Measurements from ENCODE around the gene PANX3. TPM values are rescaled to one million over a fixed set of nuclear protein-coding genes. Genes with fewer than 3 reads are reported as not detected.

The PANX3 gene
- total and polyA plus RNA-seq, 4 donors: not detected

DNA sequence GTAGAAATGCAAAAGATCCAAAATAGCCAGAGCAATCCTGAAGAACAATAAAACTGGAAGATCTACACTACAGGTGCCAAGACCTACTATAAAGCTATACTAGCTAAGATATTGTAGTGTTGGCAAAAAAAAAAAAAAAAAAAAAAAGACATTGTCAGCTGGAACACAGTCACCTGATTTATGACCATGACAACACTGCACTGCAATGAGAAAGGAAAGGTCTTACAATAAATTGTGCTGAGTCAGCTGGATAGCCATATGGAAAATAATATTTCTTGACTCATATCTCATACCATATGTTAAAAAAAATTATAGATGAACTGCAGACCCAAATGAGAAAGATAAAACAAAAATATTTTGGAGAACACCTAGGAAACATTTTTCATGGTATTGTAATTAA lies 3.1 kb upstream of the PANX3 start (continued):
- no peak for TF ChIP-seq ZBTB33 (IDR thresholded peaks at IDR 0.05)
- no peak for TF ChIP-seq FOXA2 (IDR thresholded peaks at IDR 0.05)
- no peak for TF ChIP-seq FOXA1 (IDR thresholded peaks at IDR 0.05)
- TF ChIP-seq HNF4G (IDR thresholded peaks at IDR 0.05): no peak

- no peak for DNase-seq (ENCODE audit: low spot score)
- H3K27me3 ChIP-seq (ENCODE audit: control insufficient read depth in 4 of 4, insufficient read depth in 4 of 4, low read length in 3 of 4): no peaks in the 10 kb centered on the region
- no peaks in the 10 kb centered on the region for H3K36me3 ChIP-seq (ENCODE audit: control insufficient read depth in 4 of 4, insufficient read depth in 3 of 4, low read depth in 1 of 4, low read length in 3 of 4)
- no peak overlapping the region for H3K27ac ChIP-seq (ENCODE audit: low read depth in 1 of 2, low read length in 2 of 2)
- WGBS: 94% methylated on average over 2 of the region's 2 CpGs
- TF ChIP-seq YY1 (IDR thresholded peaks at IDR 0.05) (no peak), NR2F2 (IDR thresholded peaks at IDR 0.05) (no peak), REST (IDR thresholded peaks at IDR 0.05) (no peak), SP1 (IDR thresholded peaks at IDR 0.05) (no peak), GABPA (IDR thresholded peaks at IDR 0.05 in 1 of 2, conservative IDR thresholded peaks at IDR 0.05 in 1 of 2) (no peak), MAX (IDR thresholded peaks at IDR 0.05) (no peak), ATF3 (IDR thresholded peaks at IDR 0.05) (no peak), HNF4A (conservative IDR thresholded peaks at IDR 0.05) (no peak), FOXA2 (IDR thresholded peaks at IDR 0.05) (no peak)
- TF ChIP-seq, protein P1, sequence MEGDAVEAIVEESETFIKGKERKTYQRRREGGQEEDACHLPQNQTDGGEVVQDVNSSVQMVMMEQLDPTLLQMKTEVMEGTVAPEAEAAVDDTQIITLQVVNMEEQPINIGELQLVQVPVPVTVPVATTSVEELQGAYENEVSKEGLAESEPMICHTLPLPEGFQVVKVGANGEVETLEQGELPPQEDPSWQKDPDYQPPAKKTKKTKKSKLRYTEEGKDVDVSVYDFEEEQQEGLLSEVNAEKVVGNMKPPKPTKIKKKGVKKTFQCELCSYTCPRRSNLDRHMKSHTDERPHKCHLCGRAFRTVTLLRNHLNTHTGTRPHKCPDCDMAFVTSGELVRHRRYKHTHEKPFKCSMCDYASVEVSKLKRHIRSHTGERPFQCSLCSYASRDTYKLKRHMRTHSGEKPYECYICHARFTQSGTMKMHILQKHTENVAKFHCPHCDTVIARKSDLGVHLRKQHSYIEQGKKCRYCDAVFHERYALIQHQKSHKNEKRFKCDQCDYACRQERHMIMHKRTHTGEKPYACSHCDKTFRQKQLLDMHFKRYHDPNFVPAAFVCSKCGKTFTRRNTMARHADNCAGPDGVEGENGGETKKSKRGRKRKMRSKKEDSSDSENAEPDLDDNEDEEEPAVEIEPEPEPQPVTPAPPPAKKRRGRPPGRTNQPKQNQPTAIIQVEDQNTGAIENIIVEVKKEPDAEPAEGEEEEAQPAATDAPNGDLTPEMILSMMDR (IDR thresholded peaks at IDR 0.05; ENCODE audit: low read depth, low read length, missing input control): no peak
- no peaks in the 10 kb centered on the region for H3K9me3 ChIP-seq (ENCODE audit: control insufficient read depth in 4 of 4, low read length in 3 of 4)
- no peaks in the 10 kb centered on the region for H3K4me1 ChIP-seq (ENCODE audit: control insufficient read depth in 4 of 4, insufficient read depth in 4 of 4, low read length in 3 of 4)
- no peak overlapping the region for H3K4me3 ChIP-seq (ENCODE audit: low read depth in 1 of 3, low read length in 3 of 3)
- no peak overlapping the region for H3K9ac ChIP-seq (ENCODE audit: low read depth in 1 of 2, low read length in 2 of 2)
Observed at GRCh38 chr11:124610295-124610694, 933 bp upstream of the PANX3 start.

DNA sequence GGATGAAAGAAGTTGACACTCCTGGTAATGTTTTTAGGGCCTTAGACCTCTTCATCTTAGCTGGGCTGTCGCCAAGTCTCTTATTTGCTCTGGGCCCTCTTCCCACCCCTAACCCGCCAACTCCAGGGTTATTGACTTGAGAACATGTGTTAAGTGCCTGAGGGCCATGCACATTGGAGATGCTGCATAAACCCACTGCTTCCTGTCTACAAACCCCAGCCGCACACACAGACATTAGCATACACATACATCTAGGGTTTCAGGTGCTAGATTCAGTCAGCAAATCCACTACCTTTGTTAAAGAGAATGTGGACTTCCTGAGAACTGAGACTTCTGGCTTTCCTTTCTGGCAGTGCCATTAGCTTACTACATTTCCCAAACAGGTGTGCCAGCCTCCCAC lies 817 bp downstream of the PANX3 start:
- DNase-seq (ENCODE audit: low spot score): no peak
- H3K4me3 ChIP-seq (ENCODE audit: low read depth in 1 of 3, low read length in 3 of 3): no peak overlapping the region
- no peak overlapping the region for H3K9ac ChIP-seq (ENCODE audit: low read depth in 1 of 2, low read length in 2 of 2)
- H3K27me3 ChIP-seq (ENCODE audit: control insufficient read depth in 4 of 4, insufficient read depth in 4 of 4, low read length in 3 of 4): no peaks in the 10 kb centered on the region
- H3K9me3 ChIP-seq (ENCODE audit: control insufficient read depth in 4 of 4, low read length in 3 of 4): no peaks in the 10 kb centered on the region
- H3K36me3 ChIP-seq (ENCODE audit: control insufficient read depth in 4 of 4, insufficient read depth in 3 of 4, low read depth in 1 of 4, low read length in 3 of 4): no peaks in the 10 kb centered on the region
- H3K4me1 ChIP-seq (ENCODE audit: control insufficient read depth in 4 of 4, insufficient read depth in 4 of 4, low read length in 3 of 4): no peaks in the 10 kb centered on the region
- 56% methylated on average over 3 of the region's 3 CpGs for WGBS
- H3K27ac ChIP-seq (ENCODE audit: low read depth in 1 of 2, low read length in 2 of 2): no peak overlapping the region
- TF ChIP-seq NR2F2 (IDR thresholded peaks at IDR 0.05): no peak
- no peak for TF ChIP-seq HNF4G (IDR thresholded peaks at IDR 0.05)
- TF ChIP-seq, protein P1 (IDR thresholded peaks at IDR 0.05; ENCODE audit: low read depth, low read length, missing input control): no peak
- no peak for TF ChIP-seq TAF1 (conservative IDR thresholded peaks at IDR 0.05)
- TF ChIP-seq EGR1 (IDR thresholded peaks at IDR 0.05; ENCODE audit: low read depth in 2 of 2): no peak
- no peak for TF ChIP-seq MAX (IDR thresholded peaks at IDR 0.05)
- no peak for TF ChIP-seq YY1 (IDR thresholded peaks at IDR 0.05)
- no peak for TF ChIP-seq REST (IDR thresholded peaks at IDR 0.05)
- TF ChIP-seq JUND (IDR thresholded peaks at IDR 0.05): no peak
- TF ChIP-seq SP1 (IDR thresholded peaks at IDR 0.05): no peak
- no peak for TF ChIP-seq FOXA2 (IDR thresholded peaks at IDR 0.05)

Data from liver (tissue), 9 donors.